MM.1S (cell line): ENCODE data around the gene C6orf62.
"Not testable (repeated sequence)": the region's sequence is repeated elsewhere in the genome, so short reads cannot be mapped to it uniquely, and the experiment has no call there.

Experiments
- DNase-seq: peaks from one replicate; pipeline ENCODE4 v3.0.0-alpha.2; 2015
- H2AFZ ChIP-seq: fragments of 300-600 bp; sonication (generic); 2 replicates; pipeline ENCODE4 v1.6.0; 2016; ENCODE audit warnings: antibody characterized with exemption, low read length
- H3F3A ChIP-seq: fragments of 300-600 bp; sonication (generic); 2 replicates; pipeline ENCODE4 v1.6.1; 2016; ENCODE audit warnings: mild to moderate bottlenecking, antibody characterized with exemption, low read length, moderate library complexity, mixed read lengths; ENCODE audit not compliant: insufficient read depth
- H3K27ac ChIP-seq: fragments of 300-600 bp; sonication (generic); 2 replicates; pipeline ENCODE4 v1.5.1; 2016; ENCODE audit warnings: mild to moderate bottlenecking, low read length
- H3K27me3 ChIP-seq: fragments of 300-600 bp; sonication (generic); replicated peaks from 2 replicates; pipeline ENCODE4 v1.6.0; 2016; ENCODE audit warnings: low read length; ENCODE audit not compliant: insufficient read depth
- H3K36me3 ChIP-seq: fragments of 300-600 bp; sonication (generic); replicated peaks from 2 replicates; pipeline ENCODE4 v1.6.1; 2016; ENCODE audit warnings: mild to moderate bottlenecking, low read length, mixed read lengths; ENCODE audit not compliant: insufficient read depth
- H3K4me1 ChIP-seq: fragments of 300-600 bp; sonication (generic); 2 replicates; pipeline ENCODE4 v1.6.1; 2016; ENCODE audit warnings: low read length, mixed read lengths
- H3K4me2 ChIP-seq: fragments of 300-600 bp; sonication (generic); 2 replicates; pipeline ENCODE4 v1.6.0; 2016; ENCODE audit warnings: low read depth, low read length
- H3K4me3 ChIP-seq: fragments of 300-600 bp; sonication (generic); 2 replicates; pipeline ENCODE4 v1.5.1; 2016; ENCODE audit warnings: low read length, mixed read lengths
- H3K79me2 ChIP-seq: fragments of 300-600 bp; sonication (generic); 2 replicates; pipeline ENCODE4 v1.6.1; 2016; ENCODE audit warnings: mixed run types, low read length, mixed read lengths
- H3K9ac ChIP-seq: fragments of 300-600 bp; sonication (generic); 2 replicates; pipeline ENCODE4 v1.6.1; 2016; ENCODE audit warnings: low read length, mixed read lengths
- H3K9me2 ChIP-seq: fragments of 300-600 bp; sonication (generic); replicated peaks from 2 replicates; pipeline ENCODE4 v1.6.1; 2016; ENCODE audit warnings: mild to moderate bottlenecking, low read length, mixed read lengths; ENCODE audit not compliant: insufficient read depth
- H3K9me3 ChIP-seq: fragments of 300-600 bp; sonication (generic); replicated peaks from 2 replicates; pipeline ENCODE4 v1.6.1; 2016; ENCODE audit warnings: mild to moderate bottlenecking, low read length, mixed read lengths; ENCODE audit not compliant: insufficient read depth
- H4K20me1 ChIP-seq: fragments of 300-600 bp; sonication (generic); 2 replicates; pipeline ENCODE4 v1.6.1; 2016; ENCODE audit warnings: mild to moderate bottlenecking, low read length, moderate library complexity, mixed read lengths; ENCODE audit not compliant: insufficient read depth
- CTCF ChIP-seq: fragments of 300-600 bp; sonication (generic); IDR thresholded peaks from 2 replicates; pipeline ENCODE4 v1.5.1; 2016; ENCODE audit warnings: antibody characterized with exemption, low read length, mixed read lengths
- EZH2 ChIP-seq: fragments of 300-600 bp; sonication (generic); optimal IDR thresholded peaks from 2 replicates; pipeline ENCODE3; 2017; ENCODE audit warnings: low read depth, mild to moderate bottlenecking, antibody characterized with exemption, low read length, mixed read lengths
- EZH2phosphoT487 ChIP-seq: fragments of 300-600 bp; sonication (generic); IDR thresholded peaks from 2 replicates; pipeline ENCODE4 v1.6.1; 2018; ENCODE audit warnings: antibody characterized with exemption, low read length

C6orf62 gene

GRCh38 chr6:24672620-24673182 lies 46.3 kb downstream of the C6orf62 start:
- Histone ChIP-seq H3K9me2 (no peaks in the 10 kb centered on the region), H3K4me1 (no peaks in the 10 kb centered on the region), H3K9ac (no peak overlapping the region), H3K79me2 (0 out of 2 replicates have a peak, but pooled peaks cover 1% of the 10 kb centered on the region), H3K27me3 (no peaks in the 10 kb centered on the region), H3K36me3 (no peaks in the 10 kb centered on the region), H3K4me3 (no peak overlapping the region), H3K9me3 (no peaks in the 10 kb centered on the region), H4K20me1 (no peaks in the 10 kb centered on the region), H3K27ac (no peak overlapping the region), H2AFZ (no peak overlapping the region), H3K4me2 (no peak overlapping the region), H3F3A (no peaks in the 10 kb centered on the region)
- TF ChIP-seq EZH2phosphoT487 (no peak), CTCF (no peak), EZH2 (no peak)
- DNase-seq: no peak

- not testable (repeated sequence) for H2AFZ ChIP-seq, H3K9ac ChIP-seq, H3K27ac ChIP-seq, H3K9me3 ChIP-seq, H3K9me2 ChIP-seq, H3K27me3 ChIP-seq, H3K4me2 ChIP-seq, H3K36me3 ChIP-seq, DNase-seq, H4K20me1 ChIP-seq, H3K4me1 ChIP-seq, H3K4me3 ChIP-seq, H3K79me2 ChIP-seq, H3F3A ChIP-seq
These were observed 47.9 kb downstream of the C6orf62 start for GRCh38 chr6:24671077-24671476.

DNA sequence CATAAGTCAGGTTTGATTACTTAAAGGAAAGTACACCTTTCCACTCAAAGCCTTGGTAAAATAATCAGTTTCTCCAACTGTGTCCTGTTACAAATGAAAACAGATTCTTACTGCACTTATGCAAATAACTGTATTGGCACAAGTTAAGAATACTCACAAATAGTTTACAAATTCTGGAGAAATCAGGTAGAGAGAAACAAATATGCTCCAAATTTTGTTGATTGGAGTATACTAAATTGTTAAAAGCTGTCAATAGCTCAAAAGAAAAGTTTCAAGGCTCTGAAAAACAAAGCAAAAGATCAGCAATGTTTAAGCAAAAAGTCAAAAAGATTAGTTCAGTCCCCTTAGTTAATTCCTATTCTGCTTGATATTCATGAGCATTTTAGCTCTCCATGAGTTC lies 48.5 kb downstream of the C6orf62 start:
- not testable (repeated sequence) for H3K9me2 ChIP-seq, H3K4me1 ChIP-seq, H2AFZ ChIP-seq, H3K4me3 ChIP-seq, H3K27ac ChIP-seq, H3F3A ChIP-seq, H3K27me3 ChIP-seq, H3K36me3 ChIP-seq, H3K9me3 ChIP-seq, H3K4me2 ChIP-seq, H4K20me1 ChIP-seq, H3K9ac ChIP-seq, DNase-seq
- H3K79me2 ChIP-seq: peaks cover 16% of the 10 kb centered on the region

- Histone ChIP-seq H3K79me2 (peaks cover 31% of the 10 kb centered on the region), H3K4me3 (no peak overlapping the region), H3K36me3 (no peaks in the 10 kb centered on the region), H3K9me3 (no peaks in the 10 kb centered on the region), H3K4me1 (peaks cover 7% of the 10 kb centered on the region), H2AFZ (no peak overlapping the region), H3K4me2 (no peak overlapping the region), H3F3A (peaks cover 8% of the 10 kb centered on the region; the same call in 1 of the 2 replicates), H4K20me1 (no peaks in the 10 kb centered on the region), H3K9ac (no peak overlapping the region), H3K9me2 (no peaks in the 10 kb centered on the region), H3K27ac (no peak overlapping the region), H3K27me3 (no peaks in the 10 kb centered on the region)
- no peak for DNase-seq
- TF ChIP-seq EZH2phosphoT487: no peak
- no peak for TF ChIP-seq EZH2
- TF ChIP-seq CTCF: no peak
These were observed 50.0 kb downstream of the C6orf62 start for GRCh38 chr6:24668997-24669361.

DNA sequence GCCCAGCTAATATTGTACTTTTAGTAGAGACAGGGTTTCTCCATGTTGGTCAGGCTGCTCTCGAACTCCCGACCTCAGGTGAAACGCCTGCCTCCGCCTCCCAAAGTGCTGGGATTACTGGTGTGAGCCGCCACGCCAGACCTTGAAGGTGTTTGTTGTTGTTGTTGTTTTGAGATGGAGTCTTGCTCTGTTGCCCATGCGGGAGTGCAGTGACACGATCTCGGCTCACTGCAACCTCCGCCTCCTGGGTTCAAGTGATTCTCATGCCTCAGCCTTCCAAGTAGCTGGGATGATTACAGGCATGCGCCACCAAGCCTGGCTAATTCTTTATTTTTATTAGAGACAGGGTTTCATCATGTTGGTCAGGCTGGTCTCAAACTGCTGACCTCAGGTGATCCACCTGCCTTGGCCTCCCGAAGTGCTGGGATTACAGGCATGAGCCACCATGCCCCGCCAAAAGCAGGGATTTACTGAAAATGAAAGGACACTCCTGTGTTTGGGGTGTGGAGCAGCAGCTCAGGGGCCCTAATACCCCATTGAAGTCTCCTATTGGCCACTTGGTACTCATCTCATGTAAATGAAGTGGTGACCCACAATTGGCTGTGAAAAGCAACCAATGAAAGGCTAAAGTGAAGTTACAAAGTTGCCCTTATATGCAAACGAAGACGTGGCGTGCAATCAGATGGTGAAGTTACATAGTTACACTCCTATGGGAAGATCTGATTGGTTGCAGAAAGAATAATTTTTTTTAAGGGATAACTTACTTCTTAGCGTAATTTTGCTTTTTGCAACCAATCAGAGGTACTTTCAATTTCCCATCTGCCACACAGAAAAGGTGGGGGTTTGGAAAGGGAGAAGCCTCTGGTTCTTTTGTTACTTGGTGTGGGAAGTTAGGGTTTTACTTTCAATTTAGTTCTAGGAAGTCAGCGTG lies 50.6 kb downstream of the C6orf62 start:
- DNase-seq, H3K27ac ChIP-seq, H3K9ac ChIP-seq, H3K9me2 ChIP-seq, H3K9me3 ChIP-seq, H3F3A ChIP-seq, H3K4me1 ChIP-seq, H4K20me1 ChIP-seq, H3K27me3 ChIP-seq, H2AFZ ChIP-seq, H3K36me3 ChIP-seq: not testable (repeated sequence)
- peaks cover 32% of the 10 kb centered on the region for H3K79me2 ChIP-seq
- H3K4me2 ChIP-seq: peak overlapping the region; percentile 89; the same call in 1 of the 2 replicates
- H3K4me3 ChIP-seq: peak overlapping the region; percentile 87; the same call in 1 of the 2 replicates
